IPS-15b (cell line): ENCODE data around the gene BUD23.
"Not testable (repeated sequence)": the region's sequence is repeated elsewhere in the genome, so short reads cannot be mapped to it uniquely, and the experiment has no call there.

ENCODE experiments used
- H3K27me3 ChIP-seq: one replicate; pipeline ENCODE4 v1.6.1; 2013; ENCODE audit warnings: low read length; ENCODE audit not compliant: control insufficient read depth, insufficient read depth
- H3K36me3 ChIP-seq: one replicate; pipeline ENCODE4 v1.6.1; 2013; ENCODE audit warnings: low read length; ENCODE audit not compliant: control insufficient read depth, insufficient read depth
- H3K4me1 ChIP-seq: one replicate; pipeline ENCODE4 v1.6.1; 2013; ENCODE audit warnings: mild to moderate bottlenecking, low read length; ENCODE audit not compliant: control insufficient read depth, insufficient read depth
- H3K4me3 ChIP-seq: one replicate; pipeline ENCODE4 v1.5.1; 2013; ENCODE audit warnings: low read depth, low read length
- H3K9ac ChIP-seq: one replicate; pipeline ENCODE4 v1.6.1; 2013; ENCODE audit warnings: low read depth, mild to moderate bottlenecking, low read length
- H3K9me3 ChIP-seq: one replicate; pipeline ENCODE4 v1.6.1; 2013; ENCODE audit warnings: mild to moderate bottlenecking, low read length; ENCODE audit not compliant: control insufficient read depth, insufficient read depth

BUD23 gene

GRCh38 chr7:73669288-73669701 is 14.1 kb upstream of the BUD23 start:
- no peaks in the 10 kb centered on the region for H3K36me3 ChIP-seq
- no peaks in the 10 kb centered on the region for H3K9me3 ChIP-seq
- H3K27me3 ChIP-seq = peaks cover 12% of the 10 kb centered on the region
- no peak overlapping the region for H3K4me3 ChIP-seq
- peaks cover 4% of the 10 kb centered on the region for H3K4me1 ChIP-seq
- no peak overlapping the region for H3K9ac ChIP-seq

- Histone ChIP-seq H3K9ac (no peak overlapping the region), H3K27me3 (peaks cover 12% of the 10 kb centered on the region), H3K36me3 (no peaks in the 10 kb centered on the region), H3K4me1 (peaks cover 4% of the 10 kb centered on the region), H3K4me3 (no peak overlapping the region), H3K9me3 (no peaks in the 10 kb centered on the region)
Observed at GRCh38 chr7:73669858-73670385, 13.5 kb upstream of the BUD23 start.

GRCh38 chr7:73671322-73671661 is 12.1 kb upstream of the BUD23 start:
- Histone ChIP-seq H3K4me3 (no peak overlapping the region), H3K9me3 (no peaks in the 10 kb centered on the region), H3K4me1 (peaks cover 4% of the 10 kb centered on the region), H3K9ac (no peak overlapping the region), H3K36me3 (no peaks in the 10 kb centered on the region), H3K27me3 (peaks cover 6% of the 10 kb centered on the region)

- no peak overlapping the region for H3K4me3 ChIP-seq
- H3K27me3 ChIP-seq = peaks cover 3% of the 10 kb centered on the region
- no peaks in the 10 kb centered on the region for H3K9me3 ChIP-seq
- H3K9ac ChIP-seq = no peak overlapping the region
- no peaks in the 10 kb centered on the region for H3K36me3 ChIP-seq
- H3K4me1 ChIP-seq = peaks cover 4% of the 10 kb centered on the region
Observed at GRCh38 chr7:73671857-73672445, 11.4 kb upstream of the BUD23 start.

GRCh38 chr7:73674468-73675124 is 8.8 kb upstream of the BUD23 start:
- H3K27me3 ChIP-seq = no peaks in the 10 kb centered on the region
- H3K9me3 ChIP-seq = no peaks in the 10 kb centered on the region
- no peak overlapping the region for H3K9ac ChIP-seq
- H3K4me1 ChIP-seq = peaks cover 4% of the 10 kb centered on the region
- peaks cover 9% of the 10 kb centered on the region for H3K36me3 ChIP-seq
- no peak overlapping the region for H3K4me3 ChIP-seq

GRCh38 chr7:73676062-73676461 is 7.3 kb upstream of the BUD23 start:
- H3K9ac ChIP-seq, H3K4me1 ChIP-seq, H3K9me3 ChIP-seq, H3K27me3 ChIP-seq, H3K4me3 ChIP-seq, H3K36me3 ChIP-seq: not testable (repeated sequence)

GRCh38 chr7:73678862-73679261 is 4.5 kb upstream of the BUD23 start:
- no peaks in the 10 kb centered on the region for H3K9me3 ChIP-seq
- H3K4me3 ChIP-seq = no peak overlapping the region
- H3K4me1 ChIP-seq = no peaks in the 10 kb centered on the region
- no peak overlapping the region for H3K9ac ChIP-seq
- H3K27me3 ChIP-seq = no peaks in the 10 kb centered on the region
- H3K36me3 ChIP-seq = peaks cover 9% of the 10 kb centered on the region

GRCh38 chr7:73679709-73680108 is 3.7 kb upstream of the BUD23 start:
- H3K9me3 ChIP-seq = no peaks in the 10 kb centered on the region
- peaks cover 9% of the 10 kb centered on the region for H3K36me3 ChIP-seq
- no peaks in the 10 kb centered on the region for H3K27me3 ChIP-seq
- no peaks in the 10 kb centered on the region for H3K4me1 ChIP-seq
- H3K9ac ChIP-seq = no peak overlapping the region
- no peak overlapping the region for H3K4me3 ChIP-seq

- H3K4me3 ChIP-seq = no peak overlapping the region
- no peaks in the 10 kb centered on the region for H3K27me3 ChIP-seq
- H3K9me3 ChIP-seq = no peaks in the 10 kb centered on the region
- no peak overlapping the region for H3K9ac ChIP-seq
- no peaks in the 10 kb centered on the region for H3K4me1 ChIP-seq
- peaks cover 9% of the 10 kb centered on the region for H3K36me3 ChIP-seq
Observed at GRCh38 chr7:73680501-73680900, 2.9 kb upstream of the BUD23 start.

- Histone ChIP-seq H3K4me1 (no peaks in the 10 kb centered on the region), H3K9ac (no peak overlapping the region), H3K4me3 (no peak overlapping the region), H3K36me3 (peaks cover 9% of the 10 kb centered on the region), H3K27me3 (no peaks in the 10 kb centered on the region), H3K9me3 (no peaks in the 10 kb centered on the region)
Observed at GRCh38 chr7:73681031-73681430, 2.4 kb upstream of the BUD23 start.

- no peaks in the 10 kb centered on the region for H3K9me3 ChIP-seq
- no peaks in the 10 kb centered on the region for H3K4me1 ChIP-seq
- H3K4me3 ChIP-seq = peak overlapping the region; percentile 100
- peaks cover 15% of the 10 kb centered on the region for H3K36me3 ChIP-seq
- H3K27me3 ChIP-seq = no peaks in the 10 kb centered on the region
- peak overlapping the region; percentile 95 for H3K9ac ChIP-seq
Observed at GRCh38 chr7:73682745-73683055, 697 bp upstream of the BUD23 start.
